NK-92 (cell line): ENCODE measurements around the gene ABLIM1.

Experiments
- DNase-seq: peaks from one replicate; lab custom pipeline; 2025; ENCODE audit not compliant: unreplicated experiment; lab: John Stamatoyannopoulos, UW

The ABLIM1 gene

GRCh38 chr10:114397651-114398145, 260.4 kb downstream of the ABLIM1 start:
- no peak for DNase-seq

GRCh38 chr10:114396464-114396863, 261.6 kb downstream of the ABLIM1 start:
- no peak for DNase-seq

- no peak for DNase-seq
These were observed 262.6 kb downstream of the ABLIM1 start for GRCh38 chr10:114395366-114396022.

- no peak for DNase-seq
These were observed 263.5 kb downstream of the ABLIM1 start for GRCh38 chr10:114394531-114394930.

GRCh38 chr10:114393886-114394285, 264.2 kb downstream of the ABLIM1 start:
- no peak for DNase-seq

- DNase-seq = no peak
These were observed 264.6 kb downstream of the ABLIM1 start for GRCh38 chr10:114393482-114393881.

- no peak for DNase-seq
These were observed 265.8 kb downstream of the ABLIM1 start for GRCh38 chr10:114392112-114392835.

GRCh38 chr10:114391599-114391998, 266.5 kb downstream of the ABLIM1 start:
- no peak for DNase-seq

- DNase-seq = no peak
These were observed 268.6 kb downstream of the ABLIM1 start for GRCh38 chr10:114389426-114389825.

GRCh38 chr10:114388275-114388674, 269.8 kb downstream of the ABLIM1 start:
- no peak for DNase-seq

GRCh38 chr10:114387784-114388183, 270.3 kb downstream of the ABLIM1 start:
- DNase-seq = no peak

GRCh38 chr10:114386452-114386851, 271.6 kb downstream of the ABLIM1 start:
- DNase-seq = no peak

- DNase-seq = no peak
These were observed 272.5 kb downstream of the ABLIM1 start for GRCh38 chr10:114385557-114385956.

GRCh38 chr10:114384601-114385000, 273.5 kb downstream of the ABLIM1 start:
- no peak for DNase-seq

GRCh38 chr10:114384181-114384580, 273.9 kb downstream of the ABLIM1 start:
- DNase-seq = no peak
